ENCODE data around the gene ANTXR2. TPM values are rescaled to one million over a fixed set of nuclear protein-coding genes. Genes with fewer than 3 reads are reported as not detected.

The ANTXR2 gene
- total RNA-seq, 1 experiment from 2014 or later, result 4.4 TPM

DNA sequence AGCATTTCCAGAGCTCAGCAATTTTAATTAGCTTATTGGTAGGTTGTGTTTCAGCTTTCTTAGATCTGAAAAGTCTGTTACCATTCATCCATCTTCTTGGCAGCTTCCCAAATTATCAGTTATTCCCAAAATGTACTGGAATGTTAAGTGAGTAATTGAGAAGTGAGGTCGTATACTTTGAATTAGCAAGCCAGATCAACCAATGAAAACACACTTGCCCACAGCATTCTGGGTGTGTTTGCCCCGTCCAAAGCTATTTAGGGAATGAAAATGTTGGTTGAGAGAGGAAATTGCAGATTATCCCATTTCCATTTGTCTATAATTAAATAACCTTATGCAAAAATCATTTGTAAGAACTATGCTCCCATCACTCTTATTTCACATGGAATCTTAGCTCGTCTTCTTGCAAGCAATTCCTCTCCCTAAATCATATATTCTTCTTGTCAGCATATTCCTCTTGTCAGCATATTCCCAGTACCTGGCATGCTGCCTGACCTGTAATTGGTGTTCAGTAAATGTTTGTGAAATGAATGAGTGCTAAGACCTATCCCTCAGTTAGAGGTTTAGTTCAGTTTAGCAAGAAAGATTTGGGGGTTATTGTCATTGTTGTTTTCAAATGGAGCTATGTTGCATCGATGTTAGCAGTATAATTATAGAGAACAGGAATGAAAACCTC lies 23.3 kb upstream of the ANTXR2 start:
- in situ Hi-C loops (cut with HindIII; ENCODE audit: low pct_unique_long_range_greater_than_20kb, low sequenced_read_pairs), result no loop called here

GRCh38 chr4:80094191-80094590 lies 21.2 kb upstream of the ANTXR2 start:
- no peak for DNase-seq (ENCODE audit: low read depth, low spot score)
- in situ Hi-C loops (cut with HindIII; ENCODE audit: low pct_unique_long_range_greater_than_20kb, low sequenced_read_pairs), result no loop called here

More for the DNA sequence above, 23.3 kb upstream of the ANTXR2 start:
- DNase-seq (ENCODE audit: low read depth, low spot score), result no peak

- no peak for DNase-seq (ENCODE audit: low read depth, low spot score)
- in situ Hi-C loops (cut with HindIII; ENCODE audit: low pct_unique_long_range_greater_than_20kb, low sequenced_read_pairs), result no loop called here
Observed at GRCh38 chr4:80093563-80093962, 20.5 kb upstream of the ANTXR2 start.

- in situ Hi-C loops (cut with HindIII; ENCODE audit: low pct_unique_long_range_greater_than_20kb, low sequenced_read_pairs), result no loop called here
Observed at GRCh38 chr4:80092847-80093246, 19.8 kb upstream of the ANTXR2 start.

GRCh38 chr4:80092088-80092487 lies 19.1 kb upstream of the ANTXR2 start:
- in situ Hi-C loops (cut with HindIII; ENCODE audit: low pct_unique_long_range_greater_than_20kb, low sequenced_read_pairs), result no loop called here
- no peak for DNase-seq (ENCODE audit: low read depth, low spot score)

More at GRCh38 chr4:80092847-80093246, 19.8 kb upstream of the ANTXR2 start:
- no peak for DNase-seq (ENCODE audit: low read depth, low spot score)

- in situ Hi-C loops (cut with HindIII; ENCODE audit: low pct_unique_long_range_greater_than_20kb, low sequenced_read_pairs), result no loop called here
Observed at GRCh38 chr4:80091688-80092087, 18.7 kb upstream of the ANTXR2 start.

GRCh38 chr4:80091184-80091583 lies 18.2 kb upstream of the ANTXR2 start:
- in situ Hi-C loops (cut with HindIII; ENCODE audit: low pct_unique_long_range_greater_than_20kb, low sequenced_read_pairs), result no loop called here
- no peak for DNase-seq (ENCODE audit: low read depth, low spot score)

More at GRCh38 chr4:80091688-80092087, 18.7 kb upstream of the ANTXR2 start:
- DNase-seq (ENCODE audit: low read depth, low spot score), result no peak

DNA sequence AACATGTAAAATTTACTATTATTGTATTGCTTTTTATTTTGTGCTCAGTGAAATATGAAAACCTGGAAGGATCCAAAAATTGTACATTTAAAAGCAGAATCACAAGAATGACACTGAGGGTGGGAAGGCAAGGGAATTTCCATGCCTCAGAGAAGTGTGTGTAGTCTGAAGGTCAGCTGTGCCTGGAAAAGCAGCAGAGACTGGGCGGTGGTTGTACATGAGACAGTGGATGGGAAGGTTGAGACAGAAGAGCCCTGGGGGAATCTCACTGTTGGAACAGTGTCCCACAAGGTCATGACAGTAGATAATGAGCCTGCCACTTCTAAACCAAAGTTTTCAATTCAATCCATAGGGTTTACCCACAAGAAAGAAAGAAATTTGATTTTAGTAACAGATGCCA lies 17.1 kb upstream of the ANTXR2 start:
- in situ Hi-C loops (cut with HindIII; ENCODE audit: low pct_unique_long_range_greater_than_20kb, low sequenced_read_pairs), result no loop called here
- no peak for DNase-seq (ENCODE audit: low read depth, low spot score)

DNA sequence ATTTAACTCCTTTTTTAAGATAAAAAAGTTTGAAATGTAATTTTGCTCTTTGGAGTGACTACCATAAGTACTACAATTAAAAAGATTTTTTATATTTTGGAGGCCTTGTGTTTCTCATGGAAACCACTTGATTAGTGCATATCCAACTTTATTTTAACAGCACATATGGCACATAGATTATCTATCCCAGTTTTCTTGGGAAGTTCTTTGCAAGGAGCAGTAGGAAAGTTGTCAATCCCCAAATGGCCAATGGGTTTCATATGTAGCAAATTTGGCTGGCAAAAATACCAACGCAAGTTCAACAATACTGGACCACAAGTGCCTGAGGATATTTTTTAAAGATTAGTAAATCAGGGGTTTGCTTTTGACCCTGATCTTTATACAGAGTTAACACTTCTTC lies 15.4 kb upstream of the ANTXR2 start:
- no peak for DNase-seq (ENCODE audit: low read depth, low spot score)
- in situ Hi-C loops (cut with HindIII; ENCODE audit: low pct_unique_long_range_greater_than_20kb, low sequenced_read_pairs), result no loop called here

DNA sequence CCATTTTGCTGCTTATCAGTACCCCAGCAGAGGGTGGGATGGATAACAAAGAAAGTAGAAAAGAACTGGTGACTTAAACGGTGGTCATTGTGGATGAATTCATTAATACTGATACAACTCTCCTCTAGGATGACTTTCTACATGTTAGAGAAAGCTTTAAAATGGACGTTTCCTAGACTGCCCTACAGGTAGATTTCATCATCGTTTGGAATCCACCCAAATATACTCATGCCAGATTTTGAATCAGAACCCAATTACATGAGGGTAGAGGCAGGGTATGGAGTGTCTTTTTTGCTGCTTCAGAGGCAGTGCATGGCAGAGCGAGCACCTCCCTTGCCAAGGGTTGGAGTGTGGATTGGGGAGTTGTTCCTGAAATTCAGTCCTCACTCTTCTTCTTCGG lies 13.3 kb upstream of the ANTXR2 start:
- in situ Hi-C loops (cut with HindIII; ENCODE audit: low pct_unique_long_range_greater_than_20kb, low sequenced_read_pairs), result no loop called here
- no peak for DNase-seq (ENCODE audit: low read depth, low spot score)

DNA sequence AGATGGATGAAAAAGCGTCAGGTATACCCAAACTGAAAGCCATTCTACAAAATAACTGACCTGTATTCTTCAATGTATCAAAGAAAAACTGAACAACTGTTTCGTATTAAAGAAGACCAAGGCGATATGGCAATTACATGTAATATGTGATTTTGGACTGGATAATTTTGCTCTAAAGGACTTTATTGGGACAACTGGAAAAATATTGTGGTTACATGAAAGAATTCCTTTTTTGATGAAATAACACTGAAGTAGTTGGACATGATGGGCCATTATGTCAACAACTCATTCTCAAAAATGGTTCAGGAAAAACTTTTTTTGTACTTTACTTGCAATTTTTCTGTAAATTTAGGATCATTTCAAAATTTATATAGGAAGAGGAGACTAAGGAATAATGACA lies 12.1 kb upstream of the ANTXR2 start:
- in situ Hi-C loops (cut with HindIII; ENCODE audit: low pct_unique_long_range_greater_than_20kb, low sequenced_read_pairs), result no loop called here
- no peak for DNase-seq (ENCODE audit: low read depth, low spot score)

GRCh38 chr4:80082693-80083092 lies 9.7 kb upstream of the ANTXR2 start:
- no peak for DNase-seq (ENCODE audit: low read depth, low spot score)
- in situ Hi-C loops (cut with HindIII; ENCODE audit: low pct_unique_long_range_greater_than_20kb, low sequenced_read_pairs), result no loop called here

DNA sequence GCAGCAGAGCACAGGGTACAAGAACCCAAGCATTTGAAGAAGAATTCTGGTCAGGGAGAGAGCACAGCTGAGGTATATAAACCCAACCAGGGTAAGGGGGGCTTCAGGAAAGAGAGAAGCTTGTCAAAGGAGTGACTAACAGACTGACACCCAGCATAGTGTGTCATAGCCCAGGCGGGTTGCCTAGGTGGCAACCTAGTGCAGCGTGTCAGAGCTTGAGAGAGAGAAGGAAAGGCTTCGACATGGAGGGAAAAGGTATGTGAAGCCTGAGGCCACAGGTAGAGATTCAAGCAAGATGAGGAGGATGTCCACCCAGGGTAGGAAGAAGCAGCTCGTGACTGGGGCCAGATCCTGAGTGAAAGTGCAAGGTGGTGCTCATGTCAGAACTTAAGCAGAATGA lies 8.5 kb upstream of the ANTXR2 start:
- in situ Hi-C loops (cut with HindIII; ENCODE audit: low pct_unique_long_range_greater_than_20kb, low sequenced_read_pairs), result no loop called here
- DNase-seq (ENCODE audit: low read depth, low spot score), result no peak

- no peak for DNase-seq (ENCODE audit: low read depth, low spot score)
- in situ Hi-C loops (cut with HindIII; ENCODE audit: low pct_unique_long_range_greater_than_20kb, low sequenced_read_pairs), result no loop called here
Observed at GRCh38 chr4:80079255-80079923, 6.4 kb upstream of the ANTXR2 start.

DNA sequence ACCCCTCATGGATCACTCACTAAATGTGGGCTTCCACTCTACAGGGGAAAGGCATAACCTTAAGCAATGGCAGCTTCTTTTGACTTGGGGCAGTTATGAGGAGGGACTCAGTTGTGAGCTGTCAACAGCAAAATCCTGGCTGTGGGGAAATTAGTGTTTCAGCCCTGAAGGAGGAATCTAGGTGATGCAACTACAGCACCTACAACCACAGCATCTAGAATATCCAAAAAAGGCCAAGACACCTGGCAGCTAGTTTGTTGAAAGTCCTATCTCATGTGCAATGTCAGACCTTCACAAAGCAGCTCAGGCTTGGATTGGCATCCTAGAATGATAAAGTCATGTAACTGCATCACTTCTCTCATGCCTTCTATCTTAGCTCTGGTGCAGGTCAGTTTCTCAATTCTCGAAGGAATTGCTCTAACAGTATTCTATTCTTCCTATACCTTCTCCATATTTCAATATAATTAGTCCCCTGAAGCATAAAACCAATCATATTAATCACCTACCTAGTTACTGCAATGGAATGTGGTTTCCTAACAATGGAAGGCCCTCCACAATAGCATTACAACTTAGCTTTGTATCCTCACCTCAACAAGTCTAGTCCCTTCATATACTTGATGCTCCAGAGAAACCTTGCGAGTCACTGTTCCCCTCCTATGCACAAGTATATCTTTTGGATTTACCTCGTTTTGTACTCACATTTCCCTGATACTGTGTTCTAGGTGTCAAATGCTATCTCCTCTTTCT lies 5.5 kb upstream of the ANTXR2 start:
- in situ Hi-C loops (cut with HindIII; ENCODE audit: low pct_unique_long_range_greater_than_20kb, low sequenced_read_pairs), result no loop called here
- DNase-seq (ENCODE audit: low read depth, low spot score), result no peak

DNA sequence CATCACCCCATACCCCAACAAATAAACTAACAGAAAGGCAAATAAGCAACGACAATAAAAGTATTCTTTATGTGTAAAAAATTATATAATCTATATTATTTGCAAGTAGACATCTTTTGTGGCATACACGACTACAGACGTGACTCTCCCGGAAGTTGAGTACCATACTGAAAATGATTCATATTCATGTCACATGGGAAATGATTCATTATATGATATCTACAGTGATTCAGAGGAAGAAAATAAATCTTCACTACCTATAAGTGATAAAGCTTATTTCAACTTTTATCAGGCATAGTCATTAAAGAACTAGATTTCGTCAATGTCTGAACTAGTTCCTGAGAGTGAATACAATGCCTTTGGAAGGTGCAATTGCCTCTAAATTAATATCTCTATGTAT lies 4.6 kb upstream of the ANTXR2 start:
- no peak for DNase-seq (ENCODE audit: low read depth, low spot score)

GRCh38 chr4:80076681-80077080 lies 3.7 kb upstream of the ANTXR2 start:
- DNase-seq (ENCODE audit: low read depth, low spot score), result no peak
- in situ Hi-C loops (cut with HindIII; ENCODE audit: low pct_unique_long_range_greater_than_20kb, low sequenced_read_pairs), result no loop called here

More for the DNA sequence above, 4.6 kb upstream of the ANTXR2 start:
- in situ Hi-C loops (cut with HindIII; ENCODE audit: low pct_unique_long_range_greater_than_20kb, low sequenced_read_pairs), result no loop called here

GRCh38 chr4:80075995-80076675 lies 3.1 kb upstream of the ANTXR2 start:
- in situ Hi-C loops (cut with HindIII; ENCODE audit: low pct_unique_long_range_greater_than_20kb, low sequenced_read_pairs), result no loop called here
- no peak for DNase-seq (ENCODE audit: low read depth, low spot score)
